HCT116 (cell line): ENCODE results near the gene SLC35G6.

Experiments
- CBX3 ChIP-seq: IDR thresholded peaks from 2 replicates; pipeline ENCODE4 v1.6.1; 2012; ENCODE audit warnings: low read depth
- CTCF ChIP-seq, 3 experiments: fragments of 200-600 bp in 1 of 3; sonication (generic) in 1 of 3; IDR thresholded peaks in 2 of 3; conservative IDR thresholded peaks in 1 of 3; 2 replicates each; pipeline ENCODE4 v1.5.1; 2012 to 2017; ENCODE audit warnings: low read depth in 2 of 3, low read length in 2 of 3, antibody characterized with exemption in 1 of 3, borderline replicate concordance in 1 of 3, control low read depth in 1 of 3, mild to moderate bottlenecking in 1 of 3, mixed read lengths in 1 of 3, mixed run types in 1 of 3, moderate library complexity in 1 of 3; ENCODE audit not compliant: insufficient read depth in 1 of 3
- FOSL1 ChIP-seq: IDR thresholded peaks from 2 replicates; pipeline ENCODE4 v1.6.1; 2012; ENCODE audit warnings: low read depth
- MAX ChIP-seq: IDR thresholded peaks from 2 replicates; pipeline ENCODE4 v1.6.1; 2012
- POLR2A ChIP-seq: IDR thresholded peaks from 2 replicates; pipeline ENCODE4 v1.7.0; 2011; ENCODE audit warnings: borderline replicate concordance; ENCODE audit not compliant: insufficient read depth, insufficient read length; ENCODE audit errors: extremely low read depth
- POLR2AphosphoS5 ChIP-seq: IDR thresholded peaks from 2 replicates; pipeline ENCODE4 v1.6.1; 2011; ENCODE audit warnings: mild to moderate bottlenecking, low read depth, low read length, moderate library complexity
- REST ChIP-seq: IDR thresholded peaks from 2 replicates; pipeline ENCODE4 v1.6.1; 2012; ENCODE audit warnings: low read depth
- TCF7L2 ChIP-seq: IDR thresholded peaks from 2 replicates; pipeline ENCODE4 v1.7.0; 2011; ENCODE audit warnings: borderline replicate concordance, inconsistent platforms; ENCODE audit not compliant: insufficient read depth, insufficient read length; ENCODE audit errors: extremely low read depth

- no peak for TF ChIP-seq CTCF (IDR thresholded peaks at IDR 0.05 in 2 of 3, conservative IDR thresholded peaks at IDR 0.05 in 1 of 3; ENCODE audit: borderline replicate concordance in 1 of 3, insufficient read depth in 1 of 3, low read depth in 2 of 3, low read length in 2 of 3)
- TF ChIP-seq CBX3: no peak
- TF ChIP-seq POLR2A: no peak
- TF ChIP-seq POLR2AphosphoS5: no peak
- no peak for TF ChIP-seq REST
- TF ChIP-seq FOSL1: no peak
- TF ChIP-seq MAX: no peak
- TF ChIP-seq TCF7L2: peak; percentile 74
Measured at GRCh38 chr17:7479213-7480088, 1.8 kb upstream of the SLC35G6 start, which contains the start of gene ZBTB4.
